Right lobe of liver (tissue), 6 donors: ENCODE results near the gene DEDD2. TPM values are rescaled to one million over a fixed set of nuclear protein-coding genes. Genes with fewer than 3 reads are reported as not detected.
A peak's percentile ranks its signal among the peaks of the same experiment; 100 is the strongest.

Experiments
- ATAC-seq, 4 donors: fragments of 200-7000 bp; cut with Tn5 transposase; one replicate each; pipeline ENCODE4 v1.9.1; 2020; ENCODE audit warnings: mild to moderate bottlenecking in 4 of 4, moderate library complexity in 4 of 4
- DNase-seq, 3 donors: peaks; one replicate each; pipeline ENCODE4 v3.0.0-alpha.2; 2020
- H3K27ac ChIP-seq, 3 donors: fragments of 200-600 bp; one replicate each; pipeline ENCODE4 v1.8.0; 2022
- H3K27me3 ChIP-seq, 2 donors: fragments of 200-600 bp; one replicate each; pipeline ENCODE4 v1.8.0; 2022
- H3K36me3 ChIP-seq, 4 donors: fragments of 200-600 bp; sonication (generic) in 1 of 4; one replicate each; pipeline versions ENCODE4 v1.5.1 to v1.8.0; 2017 to 2022; ENCODE audit warnings: control low read depth in 1 of 4
- H3K4me1 ChIP-seq, 4 donors: fragments of 200-600 bp; sonication (generic) in 1 of 4; one replicate each; pipeline versions ENCODE4 v1.5.1 to v1.8.0; 2017 to 2022; ENCODE audit warnings: control low read depth in 1 of 4
- H3K4me3 ChIP-seq, 3 donors: fragments of 200-600 bp; one replicate each; pipeline ENCODE4 v1.8.0; 2022
- H3K9me3 ChIP-seq, 4 donors: fragments of 200-600 bp; sonication (generic) in 1 of 4; one replicate each; pipeline versions ENCODE4 v1.5.1 to v1.8.0; 2017 to 2022; ENCODE audit warnings: control low read depth in 1 of 4
- CTCF ChIP-seq, 4 donors: fragments of 200-600 bp in 3 of 4; fragments of 450-650 bp in 1 of 4; IDR thresholded peaks; one replicate each; pipeline versions ENCODE4 v1.5.1 to v1.8.0; 2016 to 2022; ENCODE audit warnings: antibody characterized with exemption in 4 of 4, mild to moderate bottlenecking in 2 of 4
- POLR2A ChIP-seq: fragments of 450-650 bp; IDR thresholded peaks from one replicate; pipeline ENCODE4 v1.6.1; 2017; ENCODE audit warnings: antibody characterized with exemption, mild to moderate bottlenecking
- WGBS: methylation state at CpG from one replicate; pipeline ENCODE4 v1.1.6; 2018; ENCODE audit warnings: low coverage, low lambda C conversion rate; ENCODE audit not compliant: insufficient coverage; ENCODE audit errors: missing lambda C conversion rate; 5-methylcytosine and 5-hydroxymethylcytosine counted together
- intact Hi-C, 2 donors: fragments of 100-400 bp; cut with DNase I; formaldehyde crosslinking; loops; one replicate each; pipeline versions ENCODE4 v1.11.2 to v1.14.1; 2022
- total RNA-seq, 6 experiments: library from RNA; depleted of rRNA in 2 of 6; stranded (reverse); fragments of >200 nt in 2 of 6; fragmentation: NEBNext Ultra II Directional in 3 of 6; extraction: Animal tissue kit (Norgen Biotek cat#: 25700) in 3 of 6; gene quantifications; one replicate each; pipeline versions ENCODE4 v1.1.0 to v1.2.4, GENCODE V29; 2016 to 2023
- donor health status: DM: no; HTN: yes; CAD: no.
- donor health status: DM: no; HTN: no; CAD: no.
- donor health status: DM: no; HTN: no; CAD: no.
- donor health status: DM: no; HTN: yes; CAD: no.
- donor health status: DM: no; HTN: yes; CAD: no.

Gene DEDD2
- total RNA-seq, 6 experiments from 2014 or later, result 8.1 to 18.0 (median 15.0) TPM

- 13% methylated on average over 7 of the region's 19 CpGs for WGBS
- DNase-seq, result peak in 1 of 3 donors; percentile 39
Observed at GRCh38 chr19:42250666-42251531, 33.4 kb upstream of the DEDD2 start.

DNA sequence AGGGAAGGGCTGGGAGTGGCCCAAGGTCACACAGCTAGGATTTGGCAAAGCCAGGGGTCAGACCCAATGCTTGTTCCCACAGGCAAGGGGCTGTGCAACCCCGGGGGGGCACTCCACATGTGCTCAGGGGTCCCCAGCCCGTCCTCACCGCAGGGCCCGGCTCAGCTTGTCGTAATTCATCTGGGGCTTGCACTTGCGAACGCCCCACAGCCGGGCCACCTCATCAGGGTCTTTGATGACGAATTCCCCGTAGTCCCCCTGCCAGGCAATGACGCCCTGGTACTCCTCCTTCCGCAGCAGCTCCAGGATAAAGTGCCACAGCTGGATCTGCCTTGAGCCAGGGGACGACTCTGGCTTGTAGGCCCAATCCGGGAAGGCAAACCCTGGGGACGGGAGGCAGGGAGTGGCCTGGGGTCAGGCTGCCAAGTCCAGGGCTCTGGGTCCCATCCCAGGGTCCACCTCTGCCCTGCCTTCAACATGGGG lies 32.7 kb upstream of the DEDD2 start:
- TF ChIP-seq POLR2A (no peak), CTCF (IDR thresholded peaks at IDR 0.05) (no peak)
- Histone ChIP-seq H3K27me3 (no peaks in the 10 kb centered on the region), H3K36me3 (peaks cover 0 to 16% (median 5%) of the 10 kb centered on the region in 4 donors), H3K4me3 (no peak overlapping the region), H3K4me1 (peaks cover 0 to 26% (median 8%) of the 10 kb centered on the region in 4 donors), H3K27ac (peak overlapping the region in 1 of 3 donors; percentile 24), H3K9me3 (no peaks in the 10 kb centered on the region)
- ATAC-seq (no peak), DNase-seq (no peak)
- no CpG with 5 or more reads among the region's 15 CpGs for WGBS
- intact Hi-C loops, result loop anchor here in 1 of 2 donors (5.0 kb wide), 1 partner anchor 37 kb away; no protein-coding TSS in a partner anchor

More at GRCh38 chr19:42250666-42251531, 33.4 kb upstream of the DEDD2 start:
- ATAC-seq, result no peak
- H3K27ac ChIP-seq, result peak overlapping the region in 2 of 3 donors; percentile 24 to 47
- no peaks in the 10 kb centered on the region for H3K9me3 ChIP-seq
- H3K4me3 ChIP-seq, result no peak overlapping the region
- H3K27me3 ChIP-seq, result no peaks in the 10 kb centered on the region
- intact Hi-C loops, result loop anchor here in 1 of 2 donors (5.0 kb wide), 1 partner anchor 36 kb away; no protein-coding TSS in a partner anchor
- TF ChIP-seq POLR2A, result no peak
- no peak for TF ChIP-seq CTCF (IDR thresholded peaks at IDR 0.05)
- H3K4me1 ChIP-seq, result peaks cover 0 to 29% (median 8%) of the 10 kb centered on the region in 4 donors
- peaks cover 0 to 16% (median 5%) of the 10 kb centered on the region in 4 donors for H3K36me3 ChIP-seq

- no peaks in the 10 kb centered on the region for H3K27me3 ChIP-seq
- intact Hi-C loops, result loop anchor here (5.0 to 10.0 kb wide), 2 partner anchors 38 to 45 kb away; no protein-coding TSS in a partner anchor
- H3K4me1 ChIP-seq, result peaks cover 0 to 30% (median 10%) of the 10 kb centered on the region in 4 donors
- 62% methylated on average over 4 of the region's 6 CpGs for WGBS
- no peaks in the 10 kb centered on the region for H3K9me3 ChIP-seq
- no peak overlapping the region for H3K4me3 ChIP-seq
- no peak for ATAC-seq
- TF ChIP-seq CTCF (IDR thresholded peaks at IDR 0.05) (no peak), POLR2A (no peak)
- peaks cover 0 to 16% (median 5%) of the 10 kb centered on the region in 4 donors for H3K36me3 ChIP-seq
- DNase-seq, result no peak
- H3K27ac ChIP-seq, result no peak overlapping the region
Observed at GRCh38 chr19:42249769-42250168, 32.3 kb upstream of the DEDD2 start.

DNA sequence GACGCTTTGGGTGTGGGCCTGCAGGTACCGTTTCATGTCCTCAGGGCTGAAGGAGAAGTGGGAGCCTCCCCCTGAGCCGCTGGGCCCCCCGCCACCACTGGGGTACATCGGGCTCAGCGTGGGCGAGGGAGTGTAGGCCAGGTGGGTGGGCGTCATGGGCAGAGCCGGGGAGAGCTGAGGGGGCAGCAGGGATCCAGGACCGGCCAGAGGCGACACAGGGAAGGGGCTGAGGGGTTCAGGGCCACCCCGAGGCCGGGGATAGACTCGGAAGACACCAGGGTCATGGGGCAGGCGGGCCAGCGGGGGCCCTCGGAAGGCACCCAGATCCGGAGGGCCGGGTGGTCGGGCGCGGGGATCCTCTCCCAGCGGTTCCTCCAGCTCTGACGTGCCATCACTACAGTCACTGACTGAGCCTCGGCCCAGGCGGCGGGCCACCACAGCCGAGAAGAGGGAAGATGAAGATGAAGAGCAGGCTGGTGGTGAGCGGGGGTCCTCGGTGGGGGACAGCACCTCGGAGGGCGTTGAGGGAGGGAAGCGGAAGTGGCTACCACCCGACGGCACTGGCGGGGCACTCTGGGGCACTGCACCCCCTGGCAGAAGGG lies 31.8 kb upstream of the DEDD2 start:
- H3K4me3 ChIP-seq, result no peak overlapping the region
- intact Hi-C loops, result loop anchor here in 1 of 2 donors (10.0 kb wide), 1 partner anchor 46 kb away; no protein-coding TSS in a partner anchor
- ATAC-seq (no peak), DNase-seq (no peak)
- H3K27me3 ChIP-seq, result no peaks in the 10 kb centered on the region
- H3K4me1 ChIP-seq, result peaks cover 0 to 30% (median 11%) of the 10 kb centered on the region in 4 donors
- H3K27ac ChIP-seq, result no peak overlapping the region
- TF ChIP-seq CTCF (IDR thresholded peaks at IDR 0.05), result no peak
- no peak for TF ChIP-seq POLR2A
- WGBS, result 75% methylated on average over 11 of the region's 36 CpGs
- H3K9me3 ChIP-seq, result no peaks in the 10 kb centered on the region
- peaks cover 0 to 16% (median 5%) of the 10 kb centered on the region in 4 donors for H3K36me3 ChIP-seq
